ENCODE results near the gene KRT17.
A peak's percentile ranks its signal among the peaks of the same experiment; 100 is the strongest.

Gene KRT17

GRCh38 chr17:41624208-41625101 is at the start of gene KRT17:
Gene KRT17 (minus strand): TSS chr17:41624575. CDS start chr17:41624509, 66 bp downstream.
- H3K27me3 Mint-ChIP-seq: peaks cover 3% of the 10 kb centered on the region
- H3K9me3 Mint-ChIP-seq: no peaks in the 10 kb centered on the region
- H3K4me3 Mint-ChIP-seq: no peak within 1 kb of the TSS
- no peaks in the 10 kb centered on the region for H3K36me3 Mint-ChIP-seq (ENCODE audit: low read depth)
- no peak for ATAC-seq
- DNase-seq: no peak
- no peaks in the 10 kb centered on the region for H3K4me1 Mint-ChIP-seq
- H3K27ac Mint-ChIP-seq: no peak within 1 kb of the TSS

- ATAC-seq: peak; percentile 67
- H3K4me3 Mint-ChIP-seq: no peak overlapping the region
- H3K9me3 Mint-ChIP-seq: no peaks in the 10 kb centered on the region
- peaks cover 62% of the 10 kb centered on the region for H3K4me1 Mint-ChIP-seq
- peak overlapping the region; percentile 47 for H3K27ac Mint-ChIP-seq
- no peaks in the 10 kb centered on the region for H3K27me3 Mint-ChIP-seq
- no peaks in the 10 kb centered on the region for H3K36me3 Mint-ChIP-seq (ENCODE audit: low read depth)
- no peak for DNase-seq
These were observed 47.8 kb upstream of the KRT17 start for GRCh38 chr17:41672153-41672552.

GRCh38 chr17:41667280-41668041 is 43.1 kb upstream of the KRT17 start:
- Mint-ChIP-seq H3K9me3 (no peaks in the 10 kb centered on the region), H3K27ac (no peak overlapping the region), H3K4me3 (peak overlapping the region; percentile 82), H3K4me1 (peaks cover 57% of the 10 kb centered on the region), H3K27me3 (peaks cover 2% of the 10 kb centered on the region), H3K36me3 (ENCODE audit: low read depth) (no peaks in the 10 kb centered on the region)
- ATAC-seq: no peak
- no peak for DNase-seq

GRCh38 chr17:41666708-41667279 is 42.4 kb upstream of the KRT17 start:
- Mint-ChIP-seq H3K4me1 (peaks cover 50% of the 10 kb centered on the region), H3K27me3 (peaks cover 2% of the 10 kb centered on the region), H3K4me3 (peak overlapping the region; percentile 82), H3K27ac (peak overlapping the region; percentile 99), H3K9me3 (no peaks in the 10 kb centered on the region), H3K36me3 (ENCODE audit: low read depth) (no peaks in the 10 kb centered on the region)
- ATAC-seq: peak; percentile 52
- DNase-seq: peak; percentile 94

- no peaks in the 10 kb centered on the region for H3K36me3 Mint-ChIP-seq (ENCODE audit: low read depth)
- peak overlapping the region; percentile 82 for H3K4me3 Mint-ChIP-seq
- H3K27me3 Mint-ChIP-seq: peaks cover 2% of the 10 kb centered on the region
- peak overlapping the region; percentile 99 for H3K27ac Mint-ChIP-seq
- H3K9me3 Mint-ChIP-seq: no peaks in the 10 kb centered on the region
- H3K4me1 Mint-ChIP-seq: peaks cover 47% of the 10 kb centered on the region
- DNase-seq: peak; percentile 80
- peak; percentile 67 for ATAC-seq
These were observed 41.9 kb upstream of the KRT17 start for GRCh38 chr17:41666237-41666641.

- Mint-ChIP-seq H3K36me3 (ENCODE audit: low read depth) (no peaks in the 10 kb centered on the region), H3K4me1 (peaks cover 45% of the 10 kb centered on the region), H3K27ac (peak overlapping the region; percentile 99), H3K9me3 (no peaks in the 10 kb centered on the region), H3K4me3 (peak overlapping the region; percentile 82), H3K27me3 (peaks cover 2% of the 10 kb centered on the region)
- ATAC-seq: peak; percentile 86
- peak; percentile 93 for DNase-seq
These were observed 41.3 kb upstream of the KRT17 start for GRCh38 chr17:41665566-41666236.

GRCh38 chr17:41664587-41665565 is 40.5 kb upstream of the KRT17 start:
- DNase-seq (no peak), ATAC-seq (no peak)
- Mint-ChIP-seq H3K4me3 (peak overlapping the region; percentile 82), H3K36me3 (ENCODE audit: low read depth) (no peaks in the 10 kb centered on the region), H3K27ac (peak overlapping the region; percentile 99), H3K9me3 (no peaks in the 10 kb centered on the region), H3K4me1 (peaks cover 37% of the 10 kb centered on the region), H3K27me3 (peaks cover 2% of the 10 kb centered on the region)

- no peaks in the 10 kb centered on the region for H3K36me3 Mint-ChIP-seq (ENCODE audit: low read depth)
- DNase-seq: no peak
- H3K27me3 Mint-ChIP-seq: peaks cover 2% of the 10 kb centered on the region
- no peak for ATAC-seq
- H3K4me3 Mint-ChIP-seq: no peak overlapping the region
- no peak overlapping the region for H3K27ac Mint-ChIP-seq
- H3K4me1 Mint-ChIP-seq: peaks cover 30% of the 10 kb centered on the region
- no peaks in the 10 kb centered on the region for H3K9me3 Mint-ChIP-seq
These were observed 39.7 kb upstream of the KRT17 start for GRCh38 chr17:41664172-41664457.

GRCh38 chr17:41663451-41664171 is 39.2 kb upstream of the KRT17 start:
- Mint-ChIP-seq H3K4me3 (no peak overlapping the region), H3K36me3 (ENCODE audit: low read depth) (no peaks in the 10 kb centered on the region), H3K27me3 (peaks cover 2% of the 10 kb centered on the region), H3K27ac (peak overlapping the region; percentile 18), H3K4me1 (peaks cover 25% of the 10 kb centered on the region), H3K9me3 (no peaks in the 10 kb centered on the region)
- ATAC-seq (no peak), DNase-seq (no peak)

- peaks cover 2% of the 10 kb centered on the region for H3K4me1 Mint-ChIP-seq
- peaks cover 2% of the 10 kb centered on the region for H3K27me3 Mint-ChIP-seq
- no peak overlapping the region for H3K27ac Mint-ChIP-seq
- no peak for ATAC-seq
- no peaks in the 10 kb centered on the region for H3K9me3 Mint-ChIP-seq
- no peaks in the 10 kb centered on the region for H3K36me3 Mint-ChIP-seq (ENCODE audit: low read depth)
- H3K4me3 Mint-ChIP-seq: no peak overlapping the region
- DNase-seq: no peak
These were observed 35.9 kb upstream of the KRT17 start for GRCh38 chr17:41660221-41660711.

GRCh38 chr17:41659427-41660212 is 35.2 kb upstream of the KRT17 start:
- Mint-ChIP-seq H3K4me1 (no peaks in the 10 kb centered on the region), H3K9me3 (no peaks in the 10 kb centered on the region), H3K36me3 (ENCODE audit: low read depth) (no peaks in the 10 kb centered on the region), H3K27me3 (peaks cover 2% of the 10 kb centered on the region), H3K27ac (no peak overlapping the region), H3K4me3 (no peak overlapping the region)
- ATAC-seq: no peak
- no peak for DNase-seq

- no peaks in the 10 kb centered on the region for H3K4me1 Mint-ChIP-seq
- no peaks in the 10 kb centered on the region for H3K36me3 Mint-ChIP-seq (ENCODE audit: low read depth)
- peaks cover 2% of the 10 kb centered on the region for H3K27me3 Mint-ChIP-seq
- no peaks in the 10 kb centered on the region for H3K9me3 Mint-ChIP-seq
- DNase-seq: no peak
- no peak overlapping the region for H3K4me3 Mint-ChIP-seq
- H3K27ac Mint-ChIP-seq: no peak overlapping the region
- ATAC-seq: no peak
These were observed 34.5 kb upstream of the KRT17 start for GRCh38 chr17:41658846-41659245.
